ENCODE data around the gene CYP4X1.
A peak's percentile ranks its signal among the peaks of the same experiment; 100 is the strongest.
"Not testable (repeated sequence)": the region's sequence is repeated elsewhere in the genome, so short reads cannot be mapped to it uniquely, and the experiment has no call there.

Gene CYP4X1

DNA sequence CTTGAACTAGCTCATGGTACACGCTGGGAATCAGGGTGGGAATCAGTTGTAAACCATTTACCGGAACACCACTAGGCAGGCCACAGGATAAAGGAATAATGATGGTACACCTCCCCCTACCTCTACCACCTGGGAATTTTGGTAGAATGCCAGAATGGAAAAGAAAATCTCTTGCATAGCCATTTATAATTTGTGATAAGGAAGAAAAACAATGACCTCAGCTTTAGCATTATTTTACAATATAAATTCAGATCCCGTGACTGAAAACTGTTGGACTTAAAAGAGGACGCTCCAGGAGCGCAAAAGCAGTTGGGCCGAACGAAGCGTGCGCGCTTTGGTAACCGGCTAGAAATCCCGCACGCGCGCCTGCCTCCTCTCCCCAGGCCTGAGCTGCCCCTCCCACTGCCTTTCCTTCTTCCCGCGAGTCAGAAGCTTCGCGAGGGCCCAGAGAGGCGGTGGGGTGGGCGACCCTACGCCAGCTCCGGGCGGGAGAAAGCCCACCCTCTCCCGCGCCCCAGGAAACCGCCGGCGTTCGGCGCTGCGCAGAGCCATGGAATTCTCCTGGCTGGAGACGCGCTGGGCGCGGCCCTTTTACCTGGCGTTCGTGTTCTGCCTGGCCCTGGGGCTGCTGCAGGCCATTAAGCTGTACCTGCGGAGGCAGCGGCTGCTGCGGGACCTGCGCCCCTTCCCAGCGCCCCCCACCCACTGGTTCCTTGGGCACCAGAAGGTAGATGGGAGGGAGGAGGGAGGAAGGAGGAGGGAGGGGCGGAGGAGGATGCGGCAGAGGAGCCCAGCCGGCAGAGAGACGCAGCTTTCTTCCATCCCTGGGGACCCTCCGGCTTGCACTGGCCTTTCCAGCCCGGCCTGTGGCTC lies at the start of gene CYP4X1:
CYP4X1 (plus strand) TSS at position 402 of the 873 bp plus-strand sequence; CDS start at position 551, 149 bp downstream.
- no peaks in the 10 kb centered on the region for H3K9me3 ChIP-seq (ENCODE audit: control insufficient read depth, low read length)
- H3K4me1 ChIP-seq (ENCODE audit: control insufficient read depth, insufficient read depth, low read length), result peaks cover 22% of the 10 kb centered on the region
- H3K27me3 ChIP-seq (replicated peaks; ENCODE audit: control insufficient read depth, insufficient read depth, low read length), result no peaks in the 10 kb centered on the region
- peak within 1 kb of the TSS; percentile 75 for H3K4me3 ChIP-seq (ENCODE audit: low read length)
- no peak for DNase-seq (ENCODE audit: low read depth)
- H3K36me3 ChIP-seq (ENCODE audit: control insufficient read depth, insufficient read depth, low read length, severe bottlenecking), result no peaks in the 10 kb centered on the region
- H3K9ac ChIP-seq (ENCODE audit: low read length), result peak within 1 kb of the TSS; percentile 79

DNA sequence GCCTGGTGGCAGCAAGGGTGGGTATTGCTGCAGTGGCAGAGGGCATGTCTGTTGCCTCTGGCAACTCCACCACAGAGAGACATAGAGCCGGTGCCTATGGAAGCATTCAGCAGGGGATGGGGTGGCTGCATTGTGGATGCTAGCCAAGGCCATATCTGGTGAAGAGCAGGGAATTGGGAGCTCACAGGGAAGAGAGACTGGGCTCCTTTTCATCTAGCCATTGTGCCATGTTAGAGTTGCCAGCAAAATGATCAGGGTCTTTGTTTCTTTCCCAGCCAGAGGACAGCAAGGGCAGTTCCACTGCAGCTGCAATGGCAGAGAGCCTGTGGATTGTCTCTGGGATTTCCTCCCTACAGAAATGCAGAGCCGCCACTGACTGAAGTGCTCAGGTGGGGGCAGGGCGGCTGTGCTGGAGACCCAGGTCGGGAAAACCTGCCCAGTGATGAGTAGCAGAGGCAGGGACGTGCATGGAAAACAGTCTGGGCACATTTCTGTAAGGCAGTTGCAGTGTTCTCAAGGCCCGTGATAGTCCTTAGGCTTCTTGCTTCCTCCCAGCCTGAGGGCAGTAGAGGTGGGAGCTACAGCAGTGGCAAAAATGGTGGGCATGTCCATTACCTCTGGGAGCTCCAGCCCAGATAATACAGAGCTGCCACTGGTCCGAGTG lies 40.2 kb upstream of the CYP4X1 start:
- H3K36me3 ChIP-seq (ENCODE audit: control insufficient read depth, insufficient read depth, low read length, severe bottlenecking), result no peaks in the 10 kb centered on the region
- no peak overlapping the region for H3K9ac ChIP-seq (ENCODE audit: low read length)
- no peaks in the 10 kb centered on the region for H3K4me1 ChIP-seq (ENCODE audit: control insufficient read depth, insufficient read depth, low read length)
- peaks cover 3% of the 10 kb centered on the region for H3K9me3 ChIP-seq (ENCODE audit: control insufficient read depth, low read length)
- H3K4me3 ChIP-seq (ENCODE audit: low read length), result no peak overlapping the region
- DNase-seq (ENCODE audit: low read depth), result no peak
- H3K27me3 ChIP-seq (replicated peaks; ENCODE audit: control insufficient read depth, insufficient read depth, low read length), result no peaks in the 10 kb centered on the region

- no peaks in the 10 kb centered on the region for H3K36me3 ChIP-seq (ENCODE audit: control insufficient read depth, insufficient read depth, low read length, severe bottlenecking)
- H3K27me3 ChIP-seq (replicated peaks; ENCODE audit: control insufficient read depth, insufficient read depth, low read length), result no peaks in the 10 kb centered on the region
- no peak overlapping the region for H3K9ac ChIP-seq (ENCODE audit: low read length)
- H3K9me3 ChIP-seq (ENCODE audit: control insufficient read depth, low read length), result peaks cover 3% of the 10 kb centered on the region
- H3K4me1 ChIP-seq (ENCODE audit: control insufficient read depth, insufficient read depth, low read length), result no peaks in the 10 kb centered on the region
- H3K4me3 ChIP-seq (ENCODE audit: low read length), result no peak overlapping the region
- no peak for DNase-seq (ENCODE audit: low read depth)
Observed at GRCh38 chr1:46983830-46984586, 39.5 kb upstream of the CYP4X1 start.

DNA sequence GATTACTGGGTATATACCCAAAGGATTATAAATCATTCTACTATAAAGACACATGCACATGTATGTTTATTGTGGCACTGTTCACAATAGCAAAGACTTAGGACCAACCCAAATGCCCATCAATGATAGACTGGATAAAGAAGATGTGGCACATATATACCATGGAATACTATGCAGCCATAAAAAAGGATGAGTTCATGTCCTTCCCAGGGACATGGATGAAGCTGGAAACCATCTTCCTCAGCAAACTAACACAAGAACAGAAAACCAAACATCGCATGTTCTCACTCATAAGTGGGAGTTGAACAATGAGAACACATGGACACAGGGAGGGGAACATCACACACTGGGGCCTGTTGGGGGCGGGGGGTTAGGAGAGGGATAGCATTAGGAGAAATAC lies 32.9 kb upstream of the CYP4X1 start:
- H3K4me3 ChIP-seq (ENCODE audit: low read length); DNase-seq (ENCODE audit: low read depth); H3K9me3 ChIP-seq (ENCODE audit: control insufficient read depth, low read length); H3K36me3 ChIP-seq (ENCODE audit: control insufficient read depth, insufficient read depth, low read length, severe bottlenecking); H3K9ac ChIP-seq (ENCODE audit: low read length); H3K4me1 ChIP-seq (ENCODE audit: control insufficient read depth, insufficient read depth, low read length); H3K27me3 ChIP-seq (replicated peaks; ENCODE audit: control insufficient read depth, insufficient read depth, low read length): not testable (repeated sequence)

GRCh38 chr1:46991083-46991923 lies 32.2 kb upstream of the CYP4X1 start:
- DNase-seq (ENCODE audit: low read depth), result peak; percentile 1

GRCh38 chr1:46996659-46997281 lies 26.7 kb upstream of the CYP4X1 start:
- DNase-seq (ENCODE audit: low read depth), result no peak
- H3K9me3 ChIP-seq (ENCODE audit: control insufficient read depth, low read length), result peaks cover 5% of the 10 kb centered on the region
- peaks cover 4% of the 10 kb centered on the region for H3K27me3 ChIP-seq (replicated peaks; ENCODE audit: control insufficient read depth, insufficient read depth, low read length)
- H3K4me1 ChIP-seq (ENCODE audit: control insufficient read depth, insufficient read depth, low read length), result no peaks in the 10 kb centered on the region
- no peak overlapping the region for H3K4me3 ChIP-seq (ENCODE audit: low read length)
- no peak overlapping the region for H3K9ac ChIP-seq (ENCODE audit: low read length)
- no peaks in the 10 kb centered on the region for H3K36me3 ChIP-seq (ENCODE audit: control insufficient read depth, insufficient read depth, low read length, severe bottlenecking)

More at GRCh38 chr1:46991083-46991923, 32.2 kb upstream of the CYP4X1 start:
- Histone ChIP-seq H3K27me3 (replicated peaks; ENCODE audit: control insufficient read depth, insufficient read depth, low read length) (peaks cover 6% of the 10 kb centered on the region), H3K4me1 (ENCODE audit: control insufficient read depth, insufficient read depth, low read length) (no peaks in the 10 kb centered on the region), H3K9me3 (ENCODE audit: control insufficient read depth, low read length) (peaks cover 5% of the 10 kb centered on the region), H3K4me3 (ENCODE audit: low read length) (no peak overlapping the region), H3K36me3 (ENCODE audit: control insufficient read depth, insufficient read depth, low read length, severe bottlenecking) (no peaks in the 10 kb centered on the region), H3K9ac (ENCODE audit: low read length) (no peak overlapping the region)

DNA sequence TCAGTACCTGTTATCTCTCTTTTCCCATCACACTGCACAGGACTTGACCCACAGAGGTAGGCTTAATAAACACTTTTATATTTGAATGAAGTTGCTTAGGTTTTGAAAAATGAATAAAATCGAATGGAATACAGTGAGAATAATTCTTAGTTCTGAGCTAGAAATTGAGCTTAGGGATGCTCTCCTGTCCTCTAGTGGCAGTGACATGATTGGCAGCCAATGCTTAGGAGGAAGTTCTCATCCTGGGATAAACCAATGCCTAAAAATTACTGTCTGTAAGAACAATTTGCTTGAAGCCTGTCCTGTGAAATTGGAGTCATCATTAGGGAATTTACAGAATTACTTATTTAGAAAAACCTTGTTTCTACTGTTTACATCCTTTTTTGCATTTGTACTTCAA lies 21.3 kb upstream of the CYP4X1 start:
- Histone ChIP-seq H3K9me3 (ENCODE audit: control insufficient read depth, low read length) (no peaks in the 10 kb centered on the region), H3K9ac (ENCODE audit: low read length) (no peak overlapping the region), H3K4me1 (ENCODE audit: control insufficient read depth, insufficient read depth, low read length) (no peaks in the 10 kb centered on the region), H3K36me3 (ENCODE audit: control insufficient read depth, insufficient read depth, low read length, severe bottlenecking) (no peaks in the 10 kb centered on the region), H3K27me3 (replicated peaks; ENCODE audit: control insufficient read depth, insufficient read depth, low read length) (peaks cover 3% of the 10 kb centered on the region), H3K4me3 (ENCODE audit: low read length) (no peak overlapping the region)
- no peak for DNase-seq (ENCODE audit: low read depth)

- Histone ChIP-seq H3K9ac (ENCODE audit: low read length) (no peak overlapping the region), H3K4me3 (ENCODE audit: low read length) (no peak overlapping the region), H3K27me3 (replicated peaks; ENCODE audit: control insufficient read depth, insufficient read depth, low read length) (no peaks in the 10 kb centered on the region), H3K36me3 (ENCODE audit: control insufficient read depth, insufficient read depth, low read length, severe bottlenecking) (no peaks in the 10 kb centered on the region), H3K4me1 (ENCODE audit: control insufficient read depth, insufficient read depth, low read length) (no peaks in the 10 kb centered on the region), H3K9me3 (ENCODE audit: control insufficient read depth, low read length) (no peaks in the 10 kb centered on the region)
- DNase-seq (ENCODE audit: low read depth), result no peak
Observed at GRCh38 chr1:47003896-47004403, 19.5 kb upstream of the CYP4X1 start.

DNA sequence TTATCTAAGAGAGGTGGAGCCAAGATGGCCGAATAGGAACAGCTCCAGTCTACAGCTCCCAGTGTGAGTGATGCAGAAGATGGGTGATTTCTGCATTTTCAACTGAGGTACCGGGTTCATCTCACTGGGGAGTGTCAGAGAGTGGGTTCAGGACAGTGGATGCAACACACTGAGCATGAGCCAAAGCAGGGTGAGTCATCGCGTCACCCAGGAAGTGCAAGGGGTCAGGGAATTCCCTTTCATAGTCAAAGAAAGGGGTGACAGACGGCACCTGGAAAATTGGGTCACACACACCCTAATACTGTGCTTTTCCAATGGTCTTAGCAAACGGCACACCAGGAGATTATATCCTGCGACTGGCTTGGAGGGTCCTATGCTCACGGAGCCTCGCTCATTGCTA lies 17.0 kb upstream of the CYP4X1 start:
- H3K4me3 ChIP-seq (ENCODE audit: low read length); H3K4me1 ChIP-seq (ENCODE audit: control insufficient read depth, insufficient read depth, low read length); H3K27me3 ChIP-seq (replicated peaks; ENCODE audit: control insufficient read depth, insufficient read depth, low read length); H3K9ac ChIP-seq (ENCODE audit: low read length); DNase-seq (ENCODE audit: low read depth); H3K9me3 ChIP-seq (ENCODE audit: control insufficient read depth, low read length); H3K36me3 ChIP-seq (ENCODE audit: control insufficient read depth, insufficient read depth, low read length, severe bottlenecking): not testable (repeated sequence)

DNA sequence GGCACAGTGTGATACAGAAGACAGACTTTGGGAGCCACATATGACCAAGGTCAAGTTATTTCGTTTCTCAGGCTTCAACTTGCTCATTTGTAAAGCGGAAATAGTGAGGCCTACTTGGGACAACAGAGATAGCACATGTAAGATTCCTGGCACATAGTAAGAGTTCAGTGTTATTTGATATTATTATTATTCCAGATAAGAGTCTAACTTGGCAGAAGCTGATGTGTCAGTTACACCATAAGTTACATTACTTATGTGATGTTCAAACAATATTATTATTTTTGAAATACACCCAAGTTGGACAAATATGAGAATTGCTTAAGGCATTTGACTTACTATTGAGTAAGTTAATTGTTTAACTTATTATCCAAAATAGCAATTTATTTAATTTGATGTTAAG lies 10.2 kb upstream of the CYP4X1 start:
- H3K4me1 ChIP-seq (ENCODE audit: control insufficient read depth, insufficient read depth, low read length), result peaks cover 24% of the 10 kb centered on the region
- no peak for DNase-seq (ENCODE audit: low read depth)
- H3K27me3 ChIP-seq (replicated peaks; ENCODE audit: control insufficient read depth, insufficient read depth, low read length), result no peaks in the 10 kb centered on the region
- H3K9me3 ChIP-seq (ENCODE audit: control insufficient read depth, low read length), result no peaks in the 10 kb centered on the region
- no peaks in the 10 kb centered on the region for H3K36me3 ChIP-seq (ENCODE audit: control insufficient read depth, insufficient read depth, low read length, severe bottlenecking)
- H3K4me3 ChIP-seq (ENCODE audit: low read length), result peak overlapping the region; percentile 21
- H3K9ac ChIP-seq (ENCODE audit: low read length), result no peak overlapping the region
